Measurements from ENCODE around the gene NOTCH2NLA.
"Not testable (repeated sequence)": the region's sequence is repeated elsewhere in the genome, so short reads cannot be mapped to it uniquely, and the experiment has no call there.

Gene NOTCH2NLA

DNA sequence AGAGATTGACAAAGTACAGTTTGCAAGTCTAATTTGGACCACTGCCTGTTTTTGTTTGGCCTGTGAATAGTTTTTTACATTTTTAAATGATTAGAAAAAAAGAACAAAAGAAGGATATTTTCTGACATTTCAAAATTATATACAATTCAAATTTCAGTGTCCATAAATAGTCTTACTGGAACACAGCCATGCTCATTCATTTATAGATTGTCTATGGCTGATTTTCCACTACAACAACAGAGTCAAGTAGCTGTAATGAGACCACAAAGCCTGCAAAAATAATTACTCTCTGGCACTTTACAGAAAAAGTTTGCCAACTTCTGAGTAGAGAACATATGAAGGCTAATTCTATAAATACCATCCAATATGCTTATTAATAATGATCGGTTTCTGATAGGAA, 61.1 kb downstream of the NOTCH2NLA start:
- WGBS, 2 donors (ENCODE audit: extremely low coverage in 2 of 2, insufficient read length in 2 of 2, insufficient replicate concordance in 1 of 2): no CpG with 5 or more reads among the region's 1 CpG

GRCh38 chr1:146167273-146167672, 61.5 kb downstream of the NOTCH2NLA start:
- not testable (repeated sequence) for H3K4me3 ChIP-seq (ENCODE audit: low read length in 2 of 2); H3K4me2 ChIP-seq (ENCODE audit: insufficient read depth, low read length, poor library complexity, severe bottlenecking); H3K18ac ChIP-seq (ENCODE audit: low read length); H3K9ac ChIP-seq (ENCODE audit: low read depth, low read length, poor library complexity); H3K4ac ChIP-seq (ENCODE audit: low read length); H2BK120ac ChIP-seq (ENCODE audit: low read depth, low read length); H3K4me1 ChIP-seq (ENCODE audit: control insufficient read depth in 2 of 2, insufficient read depth in 1 of 2, low read depth in 1 of 2, low read length in 2 of 2); H3K23ac ChIP-seq (ENCODE audit: low read depth, low read length, poor library complexity); H2BK5ac ChIP-seq (ENCODE audit: low read length); H2BK12ac ChIP-seq (ENCODE audit: low read length); H4K8ac ChIP-seq (ENCODE audit: low read depth, low read length); H3K36me3 ChIP-seq (replicated peaks in 1 of 2; ENCODE audit: control insufficient read depth in 2 of 2, insufficient read depth in 2 of 2, low read length in 2 of 2); H3K27ac ChIP-seq (replicated peaks; ENCODE audit: low read length); H3K79me1 ChIP-seq (ENCODE audit: low read depth, low read length); H3K9me3 ChIP-seq (replicated peaks in 1 of 2; ENCODE audit: control insufficient read depth in 2 of 2, insufficient read depth in 1 of 2, low read depth in 1 of 2, low read length in 2 of 2); DNase-seq (ENCODE audit: low spot score); H2AFZ ChIP-seq (ENCODE audit: low read length); H2AK5ac ChIP-seq (ENCODE audit: low read depth, low read length); H3K27me3 ChIP-seq (ENCODE audit: control insufficient read depth in 3 of 3, insufficient read depth in 3 of 3, low read depth in 1 of 3, low read length in 3 of 3); H2BK15ac ChIP-seq (ENCODE audit: low read length); H4K91ac ChIP-seq (ENCODE audit: low read depth, low read length, poor library complexity); H3K14ac ChIP-seq (ENCODE audit: low read length)
- no CpG with 5 or more reads among the region's 1 CpG for WGBS, 2 donors (ENCODE audit: extremely low coverage in 2 of 2, insufficient read length in 2 of 2, insufficient replicate concordance in 1 of 2)

More for the DNA sequence above, 61.1 kb downstream of the NOTCH2NLA start:
- H4K8ac ChIP-seq (ENCODE audit: low read depth, low read length); H3K27ac ChIP-seq (replicated peaks; ENCODE audit: low read length); H3K27me3 ChIP-seq (ENCODE audit: control insufficient read depth in 3 of 3, insufficient read depth in 3 of 3, low read depth in 1 of 3, low read length in 3 of 3); H2BK15ac ChIP-seq (ENCODE audit: low read length); DNase-seq (ENCODE audit: low spot score); H3K4me2 ChIP-seq (ENCODE audit: insufficient read depth, low read length, poor library complexity, severe bottlenecking); H3K4ac ChIP-seq (ENCODE audit: low read length); H3K4me3 ChIP-seq (ENCODE audit: low read length in 2 of 2); H2AK5ac ChIP-seq (ENCODE audit: low read depth, low read length); H2AFZ ChIP-seq (ENCODE audit: low read length); H3K36me3 ChIP-seq (replicated peaks in 1 of 2; ENCODE audit: control insufficient read depth in 2 of 2, insufficient read depth in 2 of 2, low read length in 2 of 2); H4K91ac ChIP-seq (ENCODE audit: low read depth, low read length, poor library complexity); H3K9me3 ChIP-seq (replicated peaks in 1 of 2; ENCODE audit: control insufficient read depth in 2 of 2, insufficient read depth in 1 of 2, low read depth in 1 of 2, low read length in 2 of 2); H3K9ac ChIP-seq (ENCODE audit: low read depth, low read length, poor library complexity); H3K4me1 ChIP-seq (ENCODE audit: control insufficient read depth in 2 of 2, insufficient read depth in 1 of 2, low read depth in 1 of 2, low read length in 2 of 2); H2BK5ac ChIP-seq (ENCODE audit: low read length); H3K14ac ChIP-seq (ENCODE audit: low read length); H3K18ac ChIP-seq (ENCODE audit: low read length); H3K23ac ChIP-seq (ENCODE audit: low read depth, low read length, poor library complexity); H2BK12ac ChIP-seq (ENCODE audit: low read length); H2BK120ac ChIP-seq (ENCODE audit: low read depth, low read length); H3K79me1 ChIP-seq (ENCODE audit: low read depth, low read length): not testable (repeated sequence)

DNA sequence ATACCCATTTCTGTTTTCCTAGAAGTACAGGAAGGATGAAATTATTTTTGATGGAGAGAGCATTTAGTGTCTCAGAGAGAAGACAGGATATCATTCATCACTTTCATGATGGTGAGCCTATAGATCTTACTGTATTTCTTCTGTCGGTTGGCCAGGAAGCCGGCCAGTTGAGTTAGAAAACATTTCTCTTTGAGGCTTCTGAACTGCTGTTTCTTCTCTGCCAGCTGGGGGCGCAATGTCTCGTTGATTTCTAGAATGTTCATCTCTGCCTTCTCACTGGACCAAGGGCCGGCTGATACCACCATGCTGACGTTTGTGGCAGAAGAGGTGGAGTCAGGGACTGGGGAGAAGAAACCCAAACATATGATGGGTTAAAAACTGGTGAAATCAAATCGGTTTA, 84.4 kb downstream of the NOTCH2NLA start, which contains the start of gene NBPF10:
Gene NBPF10, minus strand, starts transcription at position 340 of the 400 bp plus-strand sequence. Its CDS starts 35 bp downstream, at position 305.
- H3K9ac ChIP-seq (ENCODE audit: low read depth, low read length, poor library complexity); H3K9me3 ChIP-seq (replicated peaks in 1 of 2; ENCODE audit: control insufficient read depth in 2 of 2, insufficient read depth in 1 of 2, low read depth in 1 of 2, low read length in 2 of 2); H3K79me1 ChIP-seq (ENCODE audit: low read depth, low read length); DNase-seq (ENCODE audit: low spot score); H2BK12ac ChIP-seq (ENCODE audit: low read length); H3K14ac ChIP-seq (ENCODE audit: low read length); H3K4me1 ChIP-seq (ENCODE audit: control insufficient read depth in 2 of 2, insufficient read depth in 1 of 2, low read depth in 1 of 2, low read length in 2 of 2); H3K27me3 ChIP-seq (ENCODE audit: control insufficient read depth in 3 of 3, insufficient read depth in 3 of 3, low read depth in 1 of 3, low read length in 3 of 3); H2BK15ac ChIP-seq (ENCODE audit: low read length); H2BK5ac ChIP-seq (ENCODE audit: low read length); H3K4me3 ChIP-seq (ENCODE audit: low read length in 2 of 2); H3K4ac ChIP-seq (ENCODE audit: low read length); H4K8ac ChIP-seq (ENCODE audit: low read depth, low read length); H3K4me2 ChIP-seq (ENCODE audit: insufficient read depth, low read length, poor library complexity, severe bottlenecking); H3K36me3 ChIP-seq (replicated peaks in 1 of 2; ENCODE audit: control insufficient read depth in 2 of 2, insufficient read depth in 2 of 2, low read length in 2 of 2); H2AK5ac ChIP-seq (ENCODE audit: low read depth, low read length); H2AFZ ChIP-seq (ENCODE audit: low read length); H3K18ac ChIP-seq (ENCODE audit: low read length); H3K23ac ChIP-seq (ENCODE audit: low read depth, low read length, poor library complexity); H3K27ac ChIP-seq (replicated peaks; ENCODE audit: low read length); H4K91ac ChIP-seq (ENCODE audit: low read depth, low read length, poor library complexity); H2BK120ac ChIP-seq (ENCODE audit: low read depth, low read length): not testable (repeated sequence)
- no CpG with 5 or more reads among the region's 7 CpGs for WGBS, 2 donors (ENCODE audit: extremely low coverage in 2 of 2, insufficient read length in 2 of 2, insufficient replicate concordance in 1 of 2)

Data from neuronal stem cell (in vitro differentiated cells).